DMS53 treated with DMSO at 0.1 percent for 48 hours (cell line): ENCODE results near the gene CCDC9B.

ENCODE experiments used
- DNase-seq: peaks from one replicate; lab custom pipeline; 2025; ENCODE audit not compliant: unreplicated experiment; lab: John Stamatoyannopoulos, UW

CCDC9B gene

GRCh38 chr15:40331026-40331425 lies 9.7 kb downstream of the CCDC9B start:
- no peak for DNase-seq

- DNase-seq: peak; percentile 32
These were observed 10.3 kb downstream of the CCDC9B start for GRCh38 chr15:40330368-40330836.

- no peak for DNase-seq
These were observed 10.9 kb downstream of the CCDC9B start for GRCh38 chr15:40329804-40330203.

- DNase-seq: no peak
These were observed 12.0 kb downstream of the CCDC9B start for GRCh38 chr15:40328751-40329150.

- no peak for DNase-seq
These were observed 12.6 kb downstream of the CCDC9B start for GRCh38 chr15:40328176-40328575.

GRCh38 chr15:40327457-40327856 lies 13.3 kb downstream of the CCDC9B start:
- DNase-seq: no peak

GRCh38 chr15:40325700-40326099 lies 15.0 kb downstream of the CCDC9B start:
- no peak for DNase-seq

GRCh38 chr15:40325188-40325587 lies 15.6 kb downstream of the CCDC9B start:
- DNase-seq: no peak

GRCh38 chr15:40323953-40324937 lies 16.5 kb downstream of the CCDC9B start:
- DNase-seq: no peak

GRCh38 chr15:40323239-40323952 lies 17.3 kb downstream of the CCDC9B start, which contains the start of gene INAFM2:
INAFM2 (plus strand) TSS chr15:40323692; CDS start chr15:40324056, 364 bp downstream.
- DNase-seq: peak; percentile 84

- DNase-seq: no peak
These were observed 18.1 kb downstream of the CCDC9B start for GRCh38 chr15:40322531-40323238.

- peak; percentile 42 for DNase-seq
These were observed 19.8 kb downstream of the CCDC9B start for GRCh38 chr15:40320931-40321371.

- no peak for DNase-seq
These were observed 20.3 kb downstream of the CCDC9B start for GRCh38 chr15:40320409-40320808.

GRCh38 chr15:40317580-40317979 lies 23.2 kb downstream of the CCDC9B start:
- no peak for DNase-seq

GRCh38 chr15:40316931-40317330 lies 23.8 kb downstream of the CCDC9B start:
- no peak for DNase-seq

GRCh38 chr15:40314723-40315276 lies 25.9 kb downstream of the CCDC9B start:
- no peak for DNase-seq

- peak; percentile 32 for DNase-seq
These were observed 27.0 kb downstream of the CCDC9B start for GRCh38 chr15:40313531-40314398.

GRCh38 chr15:40312370-40313158 lies 28.2 kb downstream of the CCDC9B start:
- no peak for DNase-seq

GRCh38 chr15:40310993-40311392 lies 29.7 kb downstream of the CCDC9B start:
- DNase-seq: no peak
